Tibial nerve (tissue), 4 donors: ENCODE data around the gene PABPN1. TPM values are rescaled to one million over a fixed set of nuclear protein-coding genes. Genes with fewer than 3 reads are reported as not detected.
A peak's percentile ranks its signal among the peaks of the same experiment; 100 is the strongest.

Experiments used
- DNase-seq, 2 donors: peaks; one replicate each; pipeline ENCODE4 v3.0.0-alpha.2; 2019; ENCODE audit warnings: low spot score in 2 of 2
- H3K27ac ChIP-seq, 4 donors: fragments of 200-600 bp; sonication (generic) in 3 of 4; one replicate each; pipeline ENCODE4 v1.5.1; 2017 to 2019; ENCODE audit warnings: mild to moderate bottlenecking in 1 of 4
- H3K27me3 ChIP-seq, 2 donors: fragments of 200-600 bp; sonication (generic) in 1 of 2; one replicate each; pipeline versions ENCODE4 v1.5.1 to v1.6.0; 2017 to 2019
- H3K36me3 ChIP-seq, 3 donors: fragments of 200-600 bp; sonication (generic); one replicate each; pipeline ENCODE4 v1.5.1; 2018 to 2019
- H3K4me1 ChIP-seq, 4 donors: fragments of 200-600 bp; sonication (generic) in 3 of 4; one replicate each; pipeline ENCODE4 v1.5.1; 2017 to 2019
- H3K4me3 ChIP-seq, 4 donors: fragments of 200-600 bp; sonication (generic) in 3 of 4; one replicate each; pipeline ENCODE4 v1.5.1; 2017 to 2019; ENCODE audit warnings: mild to moderate bottlenecking in 1 of 4, moderate library complexity in 1 of 4
- H3K9me3 ChIP-seq, 4 donors: fragments of 200-600 bp; sonication (generic) in 3 of 4; one replicate each; pipeline ENCODE4 v1.5.1; 2017 to 2019
- EP300 ChIP-seq, 2 donors: sonication (generic); formaldehyde crosslinking; IDR thresholded peaks; one replicate each; pipeline ENCODE4 v1.6.1; 2017; ENCODE audit warnings: antibody characterized with exemption in 2 of 2, mild to moderate bottlenecking in 1 of 2
- POLR2A ChIP-seq, 2 donors: fragments of 450-650 bp; IDR thresholded peaks; one replicate each; pipeline ENCODE4 v1.6.1; 2017; ENCODE audit warnings: antibody characterized with exemption in 2 of 2, mild to moderate bottlenecking in 2 of 2, moderate library complexity in 2 of 2
- WGBS, 2 donors: methylation state at CpG; one replicate each; pipeline ENCODE4 v1.1.5; 2018; 5-methylcytosine and 5-hydroxymethylcytosine counted together
- total RNA-seq, 4 donors: library from RNA; depleted of rRNA; stranded (reverse); fragments of >200 nt; gene quantifications; one replicate each; pipeline ENCODE4 v1.1.0, GENCODE V29; 2016
- TF ChIP-seq, protein P1 (sequence below), 5 experiments: fragments of 200-600 bp in 3 of 5; fragments of 450-650 bp in 2 of 5; sonication (generic) in 3 of 5; IDR thresholded peaks; one replicate each; pipeline ENCODE4 v1.5.1; 2016 to 2019; ENCODE audit warnings: antibody characterized with exemption in 5 of 5, mild to moderate bottlenecking in 3 of 5, moderate library complexity in 2 of 5

The PABPN1 gene
- total RNA-seq, 4 donors from 2014 or later: 52.1 to 80.8 (median 64.5) TPM

DNA sequence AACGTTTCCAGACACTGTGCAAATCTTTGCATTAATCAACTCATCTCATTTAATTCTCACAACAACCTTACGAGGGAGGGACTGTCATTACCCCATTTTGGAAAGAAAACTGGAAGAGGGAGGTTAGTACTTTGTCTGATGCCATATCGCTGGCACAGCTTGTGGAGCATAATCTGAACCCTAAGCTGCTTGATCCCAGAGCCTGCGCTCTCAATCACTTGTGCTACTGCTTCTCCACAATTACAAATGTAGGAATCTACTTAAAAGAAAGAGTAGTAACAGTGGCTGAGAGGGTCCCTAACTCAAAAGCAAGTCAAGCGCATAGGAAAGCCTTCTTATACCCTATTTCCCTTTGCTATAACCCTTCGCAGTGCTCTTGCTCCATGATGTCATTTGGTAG, 40.5 kb downstream of the PABPN1 start:
- 48 to 61% methylated on average over 6 of the region's 6 CpGs for whole genome bisulfite sequencing, 2 donors
- Histone ChIP-seq H3K4me1 (peaks cover 0 to 83% (median 34%) of the 10 kb centered on the region in 4 donors), H3K27ac (peak overlapping the region in 3 of 4 donors; percentile 12 to 98 (median 85)), H3K27me3 (no peaks in the 10 kb centered on the region), H3K4me3 (no peak overlapping the region), H3K9me3 (no peaks in the 10 kb centered on the region), H3K36me3 (peaks cover 0 to 34% (median 0%) of the 10 kb centered on the region in 3 donors)
- no peak for DNase-seq
- TF ChIP-seq EP300 (IDR thresholded peaks at IDR 0.05): no peak
- TF ChIP-seq POLR2A (IDR thresholded peaks at IDR 0.05): no peak
- TF ChIP-seq, protein P1, sequence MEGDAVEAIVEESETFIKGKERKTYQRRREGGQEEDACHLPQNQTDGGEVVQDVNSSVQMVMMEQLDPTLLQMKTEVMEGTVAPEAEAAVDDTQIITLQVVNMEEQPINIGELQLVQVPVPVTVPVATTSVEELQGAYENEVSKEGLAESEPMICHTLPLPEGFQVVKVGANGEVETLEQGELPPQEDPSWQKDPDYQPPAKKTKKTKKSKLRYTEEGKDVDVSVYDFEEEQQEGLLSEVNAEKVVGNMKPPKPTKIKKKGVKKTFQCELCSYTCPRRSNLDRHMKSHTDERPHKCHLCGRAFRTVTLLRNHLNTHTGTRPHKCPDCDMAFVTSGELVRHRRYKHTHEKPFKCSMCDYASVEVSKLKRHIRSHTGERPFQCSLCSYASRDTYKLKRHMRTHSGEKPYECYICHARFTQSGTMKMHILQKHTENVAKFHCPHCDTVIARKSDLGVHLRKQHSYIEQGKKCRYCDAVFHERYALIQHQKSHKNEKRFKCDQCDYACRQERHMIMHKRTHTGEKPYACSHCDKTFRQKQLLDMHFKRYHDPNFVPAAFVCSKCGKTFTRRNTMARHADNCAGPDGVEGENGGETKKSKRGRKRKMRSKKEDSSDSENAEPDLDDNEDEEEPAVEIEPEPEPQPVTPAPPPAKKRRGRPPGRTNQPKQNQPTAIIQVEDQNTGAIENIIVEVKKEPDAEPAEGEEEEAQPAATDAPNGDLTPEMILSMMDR (IDR thresholded peaks at IDR 0.05): no peak

DNA sequence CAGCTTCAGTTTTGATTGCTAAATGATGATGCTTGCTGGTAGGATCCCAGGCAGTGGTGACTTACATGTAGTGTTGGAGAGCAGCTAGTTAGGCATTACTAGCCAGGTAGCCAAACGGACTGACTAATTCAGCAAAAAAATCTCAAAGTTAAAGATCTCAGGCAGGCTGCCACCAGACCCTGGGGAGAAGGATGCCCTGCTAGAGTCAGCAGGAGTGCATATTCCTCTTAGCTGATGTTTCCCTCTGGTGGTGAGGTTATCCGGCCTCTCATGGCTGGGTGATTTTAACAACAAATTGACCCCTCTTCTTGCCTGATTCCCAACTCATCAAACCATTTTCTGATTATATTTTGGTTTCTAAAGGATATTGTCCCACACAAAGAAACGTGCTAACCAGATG, 40.9 kb downstream of the PABPN1 start:
- 32 to 33% methylated on average over 3 of the region's 3 CpGs for WGBS, 2 donors
- H3K27ac ChIP-seq: peak overlapping the region in 3 of 4 donors; percentile 12 to 98 (median 85)
- H3K4me1 ChIP-seq: peaks cover 0 to 87% (median 34%) of the 10 kb centered on the region in 4 donors
- peaks cover 0 to 29% (median 0%) of the 10 kb centered on the region in 3 donors for H3K36me3 ChIP-seq
- no peak overlapping the region for H3K4me3 ChIP-seq
- H3K9me3 ChIP-seq: no peaks in the 10 kb centered on the region
- H3K27me3 ChIP-seq: no peaks in the 10 kb centered on the region
- no peak for DNase-seq
- TF ChIP-seq, protein P1 (IDR thresholded peaks at IDR 0.05): peak in 3 of 5 experiments; percentile 10 to 30 (median 13)
- no peak for TF ChIP-seq EP300 (IDR thresholded peaks at IDR 0.05)

GRCh38 chr14:23364164-23365035, 43.1 kb downstream of the PABPN1 start:
- peak overlapping the region; percentile 49 to 87 (median 72) for H3K4me3 ChIP-seq
- H3K27me3 ChIP-seq: no peaks in the 10 kb centered on the region
- H3K4me1 ChIP-seq: peaks cover 0 to 72% (median 32%) of the 10 kb centered on the region in 4 donors
- no peaks in the 10 kb centered on the region for H3K9me3 ChIP-seq
- WGBS, 2 donors: 8 to 13% methylated on average over 21 of the region's 21 CpGs
- DNase-seq: peak; percentile 36 to 46
- peak in 1 of 2 donors; percentile 75 for TF ChIP-seq EP300 (IDR thresholded peaks at IDR 0.05)
- TF ChIP-seq, protein P1 (IDR thresholded peaks at IDR 0.05): no peak
- TF ChIP-seq POLR2A (IDR thresholded peaks at IDR 0.05): peak; percentile 30 to 49
- peaks cover 0 to 11% (median 0%) of the 10 kb centered on the region in 3 donors for H3K36me3 ChIP-seq
- H3K27ac ChIP-seq: peak overlapping the region; percentile 89 to 98 (median 96)

DNA sequence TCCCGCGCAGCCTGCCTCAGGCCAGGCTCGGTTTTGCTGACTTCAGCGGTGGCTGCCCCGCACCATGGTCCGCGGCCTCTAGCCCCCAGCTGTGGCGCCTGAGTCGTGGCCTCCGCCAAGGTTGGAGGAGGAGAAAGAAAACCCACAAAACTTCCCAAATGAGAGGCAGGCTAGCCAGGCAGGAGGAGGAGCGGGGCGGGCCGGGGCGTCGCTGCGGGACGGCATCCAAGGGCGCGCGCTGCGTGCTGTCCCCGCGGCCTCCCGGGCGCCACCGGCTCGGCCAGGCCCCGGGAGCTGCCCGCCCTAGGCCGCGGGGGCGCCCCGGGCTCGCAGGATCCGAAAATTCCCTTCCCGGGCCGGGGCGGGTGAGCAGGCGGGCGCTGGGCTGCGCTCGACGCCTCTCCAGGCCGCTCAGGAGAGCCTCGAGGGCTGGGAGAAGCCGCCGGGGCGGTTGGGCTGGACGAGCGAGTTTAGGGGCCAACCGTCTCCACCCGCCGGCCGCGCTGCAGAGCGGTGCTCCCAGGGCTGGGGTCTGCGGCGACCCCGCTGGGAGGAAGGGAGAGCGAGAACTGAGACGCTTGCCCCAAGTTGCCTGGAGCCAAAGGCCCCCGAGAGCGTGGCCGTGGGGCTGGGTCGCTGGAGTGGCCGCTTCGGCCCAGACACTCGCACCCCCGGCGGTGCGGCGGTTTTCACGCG, 43.9 kb downstream of the PABPN1 start, which contains the start of gene EFS:
Gene EFS, minus strand, starts transcription at position 137 of the 696 bp plus-strand sequence. CDS start 147 bp downstream, outside the sequence.
- Histone ChIP-seq H3K4me3 (peak within 1 kb of the TSS; percentile 49 to 87 (median 72)), H3K36me3 (peaks cover 0 to 3% (median 0%) of the 10 kb centered on the region in 3 donors), H3K27ac (peak within 1 kb of the TSS; percentile 89 to 98 (median 96)), H3K27me3 (no peaks in the 10 kb centered on the region), H3K9me3 (no peaks in the 10 kb centered on the region), H3K4me1 (peaks cover 0 to 64% (median 26%) of the 10 kb centered on the region in 4 donors)
- TF ChIP-seq, protein P1 (IDR thresholded peaks at IDR 0.05): no peak
- TF ChIP-seq EP300 (IDR thresholded peaks at IDR 0.05) (peak in 1 of 2 donors; percentile 21), POLR2A (IDR thresholded peaks at IDR 0.05) (peak in 1 of 2 donors; percentile 54)
- DNase-seq: peak in 1 of 2 donors; percentile 37
- WGBS, 2 donors: 1 to 2% methylated on average over 52 to 56 of the region's 74 CpGs
